ENCODE measurements around the gene SPNS2. TPM values are rescaled to one million over a fixed set of nuclear protein-coding genes. Genes with fewer than 3 reads are reported as not detected.

The SPNS2 gene
- total and polyA plus RNA-seq, 10 of the 15 experiments (the other 5 are each of a cell fraction or from before 2014, with no cell fraction given), result 0.04 to 1.1 (median 0.23) TPM; not detected in 2

DNA sequence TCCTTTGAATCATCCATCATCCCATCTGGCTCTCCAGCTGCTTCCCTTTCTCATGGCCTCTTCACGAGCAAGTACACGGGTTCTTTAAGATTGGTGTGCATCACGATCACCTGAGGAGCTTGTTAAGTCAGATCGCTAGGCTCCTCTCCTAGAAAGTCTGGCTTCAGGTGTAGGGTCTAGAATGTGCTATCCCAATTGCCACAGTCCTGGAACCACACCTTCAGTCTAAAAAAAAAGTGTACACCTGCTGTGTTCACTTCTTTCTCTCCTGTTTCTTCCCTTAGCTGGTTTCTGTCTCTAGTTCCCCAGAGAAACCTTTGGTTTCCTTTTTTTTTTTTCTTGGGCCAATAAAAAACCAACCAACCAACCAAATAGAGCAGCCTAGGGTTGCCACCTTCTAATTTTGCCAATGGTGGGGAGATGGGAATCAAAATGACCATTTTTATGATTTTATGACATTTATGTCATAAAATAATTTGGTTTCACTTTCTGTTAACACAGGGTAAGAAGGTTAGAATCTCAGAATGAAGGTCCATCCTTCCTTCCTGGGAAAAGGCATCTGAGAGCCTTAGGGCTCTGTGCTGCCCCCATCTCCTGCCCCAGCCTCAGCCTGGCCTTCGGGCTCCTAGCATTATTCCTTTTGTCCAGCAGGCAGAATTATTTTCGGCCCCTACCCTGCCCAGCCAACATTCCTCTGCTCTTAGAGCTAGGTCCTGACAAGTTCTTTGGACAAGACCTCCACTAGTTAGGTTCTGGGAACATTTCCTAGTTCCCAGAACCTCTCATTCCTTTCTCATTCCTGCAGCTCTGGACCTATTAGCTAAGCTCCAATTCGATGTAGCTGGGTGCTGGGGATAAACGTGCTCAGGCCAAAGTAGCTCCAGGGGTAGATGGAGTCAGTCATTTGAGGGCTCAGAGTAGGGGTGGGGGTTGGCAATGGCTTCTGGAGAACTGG lies 63.6 kb downstream of the SPNS2 start:
- ChIA-PET POLR2A (no interaction called here), CTCF (interaction anchor here (0.7 to 2.3 kb wide), 7 partner anchors 12 to 362 kb away, joined by 3 to 11 read pairs (median 3); no protein-coding TSS in a partner anchor), RAD21 (ENCODE audit: unreplicated experiment) (interaction anchor here (0.6 to 1.5 kb wide), 6 partner anchors 8 to 648 kb away, joined by 3 to 5 read pairs (median 4); partner anchors contain the start of gene SPAG7), SMC1A (ENCODE audit: uncharacterized antibody, unreplicated experiment) (interaction anchor here (0.7 to 1.2 kb wide), 5 partner anchors 24 to 651 kb away, joined by 3 to 4 read pairs (median 3); no protein-coding TSS in a partner anchor)
- no peak for DNase-seq (ENCODE audit: low read depth, low spot score)
- ATAC-seq, result peak; percentile 8
- in situ Hi-C loops (cut with MboI) (no loop called here), intact Hi-C loops (cut with micrococcal nuclease; ENCODE audit: unreplicated experiment) (loop anchor here (10.0 kb wide), 1 partner anchor 137 kb away; no protein-coding TSS in a partner anchor)
- H2AFZ ChIP-seq (ENCODE audit: control insufficient read depth, low read depth, low read length), result peak overlapping the region; percentile 30
- WGBS (ENCODE audit: insufficient coverage, insufficient replicate concordance, low lambda C conversion rate, missing lambda C conversion rate), result 41% methylated on average over 8 of the region's 8 CpGs
- peak overlapping the region; percentile 72 for H3K4me2 ChIP-seq (ENCODE audit: control insufficient read depth, insufficient read depth)
- no peaks in the 10 kb centered on the region; the same call in 1 of the 3 replicates for H3K9me3 ChIP-seq (replicated peaks; ENCODE audit: control insufficient read depth, insufficient read depth, low read length)
- FAIRE-seq, result no peak
- no TSS peak for BruUV-seq (replicated peaks)
- H3K27ac ChIP-seq (ENCODE audit: control insufficient read depth, insufficient read depth), result peak overlapping the region; percentile 5
- peak overlapping the region; percentile 13; the same call in 1 of the 2 replicates for H3K9ac ChIP-seq (ENCODE audit: control insufficient read depth, insufficient read depth, low read length)
- no peak overlapping the region for H3K4me3 ChIP-seq
- TF ChIP-seq HCFC1 (IDR thresholded peaks at IDR 0.05; ENCODE audit: low read length) (no peak), RUNX3 (IDR thresholded peaks at IDR 0.05; ENCODE audit: low read length) (peak; percentile 38; the same call in 1 of the 2 replicates), ZNF384 (IDR thresholded peaks at IDR 0.05; ENCODE audit: borderline replicate concordance, low read depth, low read length) (peak; percentile 50; the same call in 1 of the 2 replicates)
- no peaks in the 10 kb centered on the region for H3K79me2 ChIP-seq (ENCODE audit: control insufficient read depth, insufficient read depth, low read length)
- H3K36me3 ChIP-seq (ENCODE audit: control insufficient read depth in 2 of 2, insufficient read depth in 2 of 2, low read length in 1 of 2), result no peaks in the 10 kb centered on the region
- H4K20me1 ChIP-seq (ENCODE audit: control insufficient read depth, insufficient read depth), result no peaks in the 10 kb centered on the region
- H3K27me3 ChIP-seq (replicated peaks in 1 of 2; ENCODE audit: control insufficient read depth in 2 of 2, insufficient read depth in 2 of 2, low read length in 1 of 2), result no peaks in the 10 kb centered on the region
- peaks cover 34% of the 10 kb centered on the region for H3K4me1 ChIP-seq (ENCODE audit: control insufficient read depth, insufficient read depth, low read length)
